ENCODE data around the gene OTOG.

The OTOG gene

DNA sequence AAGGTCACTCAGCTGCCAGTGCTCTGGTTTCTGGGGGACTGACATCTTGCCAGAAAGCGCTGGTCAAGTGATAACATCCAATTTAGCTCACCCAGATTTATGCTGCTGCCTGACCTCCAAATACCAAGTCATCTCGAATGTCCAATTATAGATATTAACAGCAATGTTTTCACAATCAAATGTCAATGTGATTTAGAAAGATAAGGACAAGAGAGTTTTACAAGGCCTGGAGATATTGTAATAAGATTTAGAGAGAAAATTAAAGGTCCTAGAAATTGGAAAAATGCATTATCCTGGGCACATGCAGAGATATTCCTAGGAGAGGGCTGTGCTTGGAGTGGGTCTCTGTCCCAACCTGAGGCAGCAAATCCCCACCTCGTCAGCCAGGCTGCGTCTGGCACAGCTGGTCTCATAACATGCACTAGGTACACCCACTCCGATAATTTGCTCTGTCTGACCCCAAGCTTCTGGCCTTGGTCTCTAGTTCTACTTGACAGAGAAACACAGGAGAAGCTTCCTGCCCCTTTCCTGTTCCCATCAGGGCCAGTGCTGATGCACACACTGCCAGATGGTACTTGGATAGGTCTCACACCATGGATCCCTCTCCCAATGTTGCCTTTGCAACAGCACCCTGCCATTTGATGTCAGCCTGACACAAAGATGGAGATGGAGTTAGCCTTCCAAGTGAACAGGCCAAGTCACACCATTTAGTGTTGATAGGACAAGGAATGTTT lies 31.4 kb upstream of the OTOG start:
- TF ChIP-seq, protein P1, sequence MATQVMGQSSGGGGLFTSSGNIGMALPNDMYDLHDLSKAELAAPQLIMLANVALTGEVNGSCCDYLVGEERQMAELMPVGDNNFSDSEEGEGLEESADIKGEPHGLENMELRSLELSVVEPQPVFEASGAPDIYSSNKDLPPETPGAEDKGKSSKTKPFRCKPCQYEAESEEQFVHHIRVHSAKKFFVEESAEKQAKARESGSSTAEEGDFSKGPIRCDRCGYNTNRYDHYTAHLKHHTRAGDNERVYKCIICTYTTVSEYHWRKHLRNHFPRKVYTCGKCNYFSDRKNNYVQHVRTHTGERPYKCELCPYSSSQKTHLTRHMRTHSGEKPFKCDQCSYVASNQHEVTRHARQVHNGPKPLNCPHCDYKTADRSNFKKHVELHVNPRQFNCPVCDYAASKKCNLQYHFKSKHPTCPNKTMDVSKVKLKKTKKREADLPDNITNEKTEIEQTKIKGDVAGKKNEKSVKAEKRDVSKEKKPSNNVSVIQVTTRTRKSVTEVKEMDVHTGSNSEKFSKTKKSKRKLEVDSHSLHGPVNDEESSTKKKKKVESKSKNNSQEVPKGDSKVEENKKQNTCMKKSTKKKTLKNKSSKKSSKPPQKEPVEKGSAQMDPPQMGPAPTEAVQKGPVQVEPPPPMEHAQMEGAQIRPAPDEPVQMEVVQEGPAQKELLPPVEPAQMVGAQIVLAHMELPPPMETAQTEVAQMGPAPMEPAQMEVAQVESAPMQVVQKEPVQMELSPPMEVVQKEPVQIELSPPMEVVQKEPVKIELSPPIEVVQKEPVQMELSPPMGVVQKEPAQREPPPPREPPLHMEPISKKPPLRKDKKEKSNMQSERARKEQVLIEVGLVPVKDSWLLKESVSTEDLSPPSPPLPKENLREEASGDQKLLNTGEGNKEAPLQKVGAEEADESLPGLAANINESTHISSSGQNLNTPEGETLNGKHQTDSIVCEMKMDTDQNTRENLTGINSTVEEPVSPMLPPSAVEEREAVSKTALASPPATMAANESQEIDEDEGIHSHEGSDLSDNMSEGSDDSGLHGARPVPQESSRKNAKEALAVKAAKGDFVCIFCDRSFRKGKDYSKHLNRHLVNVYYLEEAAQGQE (IDR thresholded peaks at IDR 0.05; ENCODE audit: insufficient read depth in 1 of 2, low read depth in 2 of 2, low read length in 2 of 2) = no peak
- no peak for TF ChIP-seq POLR2AphosphoS5 (IDR thresholded peaks at IDR 0.05; ENCODE audit: low read depth, low read length)
- TF ChIP-seq TAF1 (IDR thresholded peaks at IDR 0.05; ENCODE audit: borderline replicate concordance, insufficient read depth, low read length) = no peak
- TF ChIP-seq SIN3A (IDR thresholded peaks at IDR 0.05; ENCODE audit: borderline replicate concordance, insufficient read depth, low read length) = no peak
- no peak for TF ChIP-seq FOXP2 (optimal IDR thresholded peaks at IDR 0.05; ENCODE audit: borderline replicate concordance, extremely low read depth, extremely low read length, insufficient read depth)

DNA sequence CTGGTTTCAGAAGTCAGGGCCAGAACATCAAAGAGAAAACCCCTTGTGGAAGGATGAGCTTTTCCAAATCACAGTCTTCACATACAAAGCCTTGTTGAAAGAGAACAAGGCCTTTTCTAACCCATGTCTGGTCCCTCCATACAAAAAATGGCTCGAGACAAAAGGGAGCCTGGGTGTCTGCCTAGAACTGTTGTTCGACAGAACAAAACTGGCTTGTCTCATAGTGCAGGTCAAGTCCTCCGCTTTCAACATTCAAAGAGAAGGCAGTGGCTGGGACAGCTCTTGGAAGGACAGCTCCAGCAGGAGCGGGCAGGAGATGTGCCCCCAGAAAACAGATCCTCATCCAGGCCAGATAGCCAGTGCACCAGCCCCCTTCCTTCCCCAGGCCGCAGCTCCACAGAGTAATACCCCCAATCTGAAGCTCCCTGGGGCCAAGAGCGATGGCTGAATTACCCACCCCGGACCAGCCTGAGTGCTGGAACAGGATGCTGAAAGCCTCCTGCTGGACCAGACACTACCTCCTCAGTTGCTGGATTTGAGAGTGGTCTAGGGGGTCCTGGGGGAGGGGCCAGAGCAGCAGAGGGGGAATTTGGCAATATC lies 30.4 kb upstream of the OTOG start:
- TF ChIP-seq FOXP2 (optimal IDR thresholded peaks at IDR 0.05; ENCODE audit: borderline replicate concordance, extremely low read depth, extremely low read length, insufficient read depth) (no peak), TAF1 (IDR thresholded peaks at IDR 0.05; ENCODE audit: borderline replicate concordance, insufficient read depth, low read length) (no peak), POLR2AphosphoS5 (IDR thresholded peaks at IDR 0.05; ENCODE audit: low read depth, low read length) (no peak), SIN3A (IDR thresholded peaks at IDR 0.05; ENCODE audit: borderline replicate concordance, insufficient read depth, low read length) (no peak)

DNA sequence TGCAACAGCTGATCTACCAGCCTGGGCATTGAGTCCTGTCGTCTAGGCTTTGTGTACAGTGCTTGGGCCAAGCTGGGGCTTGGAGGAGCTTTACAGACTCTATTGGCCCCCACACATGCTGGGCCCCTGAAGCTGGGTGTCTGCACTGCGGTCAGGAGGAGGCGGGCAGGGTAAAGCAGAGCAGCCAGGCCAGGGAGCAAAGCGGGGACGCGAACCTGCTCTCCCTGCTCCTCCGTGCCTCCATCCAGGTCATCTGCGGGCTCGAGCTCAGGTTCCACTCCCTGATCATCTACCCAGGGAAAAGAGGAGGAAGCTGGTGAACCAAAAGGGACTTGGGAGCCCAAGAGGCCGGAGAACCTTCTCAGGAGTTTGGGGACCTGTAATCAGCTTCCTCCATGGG lies 29.9 kb upstream of the OTOG start:
- TF ChIP-seq POLR2AphosphoS5 (IDR thresholded peaks at IDR 0.05; ENCODE audit: low read depth, low read length) = no peak
- TF ChIP-seq TAF1 (IDR thresholded peaks at IDR 0.05; ENCODE audit: borderline replicate concordance, insufficient read depth, low read length) = no peak
- TF ChIP-seq, protein P1 (IDR thresholded peaks at IDR 0.05; ENCODE audit: insufficient read depth in 1 of 2, low read depth in 2 of 2, low read length in 2 of 2) = no peak
- TF ChIP-seq FOXP2 (optimal IDR thresholded peaks at IDR 0.05; ENCODE audit: borderline replicate concordance, extremely low read depth, extremely low read length, insufficient read depth) = no peak
- no peak for TF ChIP-seq SIN3A (IDR thresholded peaks at IDR 0.05; ENCODE audit: borderline replicate concordance, insufficient read depth, low read length)

DNA sequence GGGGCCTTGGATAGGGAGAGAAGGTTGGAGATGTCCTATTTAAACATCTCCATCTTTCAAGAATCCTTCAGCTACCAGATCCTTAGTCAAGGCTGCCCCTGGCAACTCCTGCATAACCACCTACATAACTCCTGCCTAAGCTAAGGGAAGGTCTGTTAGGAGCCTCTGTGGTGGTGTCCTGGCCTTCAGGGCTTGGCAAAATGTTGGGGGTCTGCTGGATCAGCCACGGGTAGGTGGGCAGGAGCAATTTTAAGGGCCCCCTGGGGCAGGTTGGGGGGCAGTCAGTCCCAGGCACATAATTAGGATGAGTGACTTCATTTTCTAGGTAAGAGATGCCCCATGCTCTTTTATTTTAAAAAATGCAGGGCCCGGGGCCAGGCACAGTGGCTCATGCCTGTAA lies 28.7 kb upstream of the OTOG start:
- TF ChIP-seq TAF1 (IDR thresholded peaks at IDR 0.05; ENCODE audit: borderline replicate concordance, insufficient read depth, low read length) (no peak), FOXP2 (optimal IDR thresholded peaks at IDR 0.05; ENCODE audit: borderline replicate concordance, extremely low read depth, extremely low read length, insufficient read depth) (no peak)

DNA sequence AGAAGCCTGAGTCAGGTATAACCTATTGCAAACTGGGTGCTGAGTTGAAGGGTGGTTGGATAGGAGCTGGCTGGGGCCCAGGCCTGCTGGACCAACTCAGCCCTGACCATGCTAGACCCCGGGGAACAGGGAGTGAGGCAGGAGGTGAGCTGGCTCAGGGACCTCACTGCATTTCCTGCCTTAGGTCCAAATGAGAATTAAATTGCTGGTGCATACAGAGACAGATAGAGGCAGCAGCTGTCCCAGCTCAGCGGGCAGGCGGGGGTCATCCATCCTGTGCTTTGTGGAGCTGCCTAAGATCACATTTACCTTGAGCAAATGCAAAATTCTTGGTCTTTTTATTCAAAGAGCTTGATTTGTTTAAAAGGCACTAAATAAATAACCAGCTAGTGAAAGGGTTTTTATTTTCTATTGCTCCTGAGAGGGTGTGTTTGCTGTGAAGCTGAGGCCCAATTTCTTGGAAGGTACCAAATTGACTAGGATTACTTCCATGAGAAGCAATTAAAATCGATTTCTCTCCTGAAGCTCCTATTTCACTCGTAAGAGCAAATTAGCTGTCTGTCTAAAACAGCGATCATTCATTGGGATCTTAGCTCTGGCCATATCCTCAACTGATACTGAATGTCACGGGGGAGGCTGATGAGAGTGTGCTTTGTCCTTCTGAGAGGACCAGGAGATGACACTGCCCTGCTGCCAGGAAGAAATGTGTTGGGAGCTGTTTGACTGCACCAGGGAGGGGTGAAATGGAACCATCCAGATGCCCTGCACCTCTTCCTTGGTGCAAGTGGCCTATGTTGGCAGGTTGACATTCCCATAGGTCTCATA lies 27.8 kb upstream of the OTOG start:
- no peak for TF ChIP-seq TAF1 (IDR thresholded peaks at IDR 0.05; ENCODE audit: borderline replicate concordance, insufficient read depth, low read length)
- TF ChIP-seq SIN3A (IDR thresholded peaks at IDR 0.05; ENCODE audit: borderline replicate concordance, insufficient read depth, low read length) = no peak
- no peak for TF ChIP-seq FOXP2 (optimal IDR thresholded peaks at IDR 0.05; ENCODE audit: borderline replicate concordance, extremely low read depth, extremely low read length, insufficient read depth)

DNA sequence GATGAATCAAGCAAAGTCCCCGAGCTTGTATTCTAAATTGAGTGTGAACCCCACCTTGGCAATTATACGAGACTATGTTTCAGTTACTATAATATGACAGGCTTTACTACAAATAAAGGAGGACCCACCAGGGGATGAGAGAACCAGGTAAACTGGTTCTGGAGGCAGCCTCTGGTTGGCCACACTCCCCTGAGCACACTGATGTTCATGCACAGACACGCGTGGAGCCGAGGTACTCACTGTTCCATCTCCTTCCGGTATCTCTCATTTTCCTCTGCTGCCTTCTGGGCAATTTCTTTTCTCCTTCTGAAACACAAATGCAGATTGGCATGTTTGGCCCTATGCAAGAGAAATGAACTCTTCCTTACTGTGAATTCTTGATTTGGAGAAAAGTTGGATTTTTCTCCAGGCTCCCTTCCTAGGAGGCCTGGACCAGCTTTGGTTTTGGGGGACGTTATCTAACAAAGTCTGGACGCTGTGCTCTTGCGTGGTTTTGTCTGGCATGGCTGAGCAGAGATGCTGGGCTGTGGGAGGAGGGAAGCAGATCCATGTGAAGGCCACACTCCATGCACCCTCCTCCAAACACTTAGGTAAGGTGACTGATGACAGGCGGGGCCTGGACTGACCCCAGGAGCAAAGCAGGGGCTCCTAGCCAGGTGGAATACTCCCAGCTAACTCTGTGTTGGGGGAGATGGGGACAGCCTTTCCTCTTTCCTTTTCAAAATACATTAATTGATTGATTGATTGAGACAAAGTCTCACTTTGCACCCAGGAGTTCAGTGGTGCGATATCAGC lies 25.8 kb upstream of the OTOG start:
- TF ChIP-seq POLR2AphosphoS5 (IDR thresholded peaks at IDR 0.05; ENCODE audit: low read depth, low read length) (no peak), SIN3A (IDR thresholded peaks at IDR 0.05; ENCODE audit: borderline replicate concordance, insufficient read depth, low read length) (no peak), TAF1 (IDR thresholded peaks at IDR 0.05; ENCODE audit: borderline replicate concordance, insufficient read depth, low read length) (no peak), FOXP2 (optimal IDR thresholded peaks at IDR 0.05; ENCODE audit: borderline replicate concordance, extremely low read depth, extremely low read length, insufficient read depth) (no peak)
- TF ChIP-seq, protein P1 (IDR thresholded peaks at IDR 0.05; ENCODE audit: insufficient read depth in 1 of 2, low read depth in 2 of 2, low read length in 2 of 2) = no peak

All from PFSK-1 (cell line).